ENCODE data around the gene DIRAS1.

GRCh38 chr19:2732157-2732725, 11.1 kb upstream of the DIRAS1 start:
- no peak for TF ChIP-seq CTCF (conservative IDR thresholded peaks at IDR 0.05 in 1 of 2, IDR thresholded peaks at IDR 0.05 in 1 of 2; ENCODE audit: low read depth in 1 of 2, low read length in 2 of 2)
- TF ChIP-seq EZH2 (IDR thresholded peaks at IDR 0.05; ENCODE audit: low read length, missing control alignments) = no peak

Data from fibroblast of lung (primary cell).